Hematopoietic multipotent progenitor cell treated with erythropoietin and hydrocortisone succinate and interleukin-3 and kit ligand, for 8 days (in vitro differentiated cells): ENCODE results near the gene NIN.

Experiments used
- DNase-seq: peaks from one replicate; pipeline ENCODE4 v3.0.0-alpha.2; 2015

The NIN gene

DNA sequence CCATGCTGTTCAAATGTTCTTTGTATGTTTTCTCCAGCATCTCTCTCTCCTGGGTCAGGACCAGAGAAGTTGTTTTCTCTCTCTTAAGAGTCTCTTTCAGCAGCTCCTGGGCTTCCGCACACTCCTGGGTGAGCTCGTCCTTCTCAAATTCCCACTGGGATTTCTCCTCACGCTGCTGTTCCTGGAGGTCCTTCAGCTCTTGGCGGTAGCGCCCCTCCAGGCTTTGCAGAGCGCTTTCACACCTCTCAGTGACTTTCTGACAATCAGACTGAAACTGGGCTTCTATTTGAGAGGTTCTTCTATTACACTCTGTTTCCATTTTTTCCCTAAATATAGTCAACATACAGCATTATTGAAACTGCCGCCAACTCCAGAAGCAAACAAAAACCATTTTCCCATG lies 72.7 kb downstream of the NIN start:
- DNase-seq: no peak

DNA sequence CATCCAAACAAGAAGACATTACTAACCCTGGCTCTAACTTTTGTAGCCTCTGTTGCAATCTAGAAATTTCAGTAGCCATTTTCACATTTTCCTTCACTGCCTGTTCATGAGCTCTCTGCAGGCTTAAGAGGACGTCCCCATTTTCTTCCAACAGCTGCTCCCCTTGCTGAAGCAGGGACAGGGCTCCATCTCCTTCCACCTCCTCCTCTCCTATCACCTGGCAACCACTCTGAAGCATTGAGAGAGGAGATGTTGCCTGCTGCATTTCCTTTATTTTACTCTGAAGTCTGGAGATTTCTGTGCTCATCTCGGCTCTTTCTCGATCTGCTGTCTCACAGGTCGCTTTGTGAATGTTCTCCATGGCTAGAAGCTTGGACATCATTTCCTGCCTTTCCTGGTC lies 73.3 kb downstream of the NIN start:
- no peak for DNase-seq

DNA sequence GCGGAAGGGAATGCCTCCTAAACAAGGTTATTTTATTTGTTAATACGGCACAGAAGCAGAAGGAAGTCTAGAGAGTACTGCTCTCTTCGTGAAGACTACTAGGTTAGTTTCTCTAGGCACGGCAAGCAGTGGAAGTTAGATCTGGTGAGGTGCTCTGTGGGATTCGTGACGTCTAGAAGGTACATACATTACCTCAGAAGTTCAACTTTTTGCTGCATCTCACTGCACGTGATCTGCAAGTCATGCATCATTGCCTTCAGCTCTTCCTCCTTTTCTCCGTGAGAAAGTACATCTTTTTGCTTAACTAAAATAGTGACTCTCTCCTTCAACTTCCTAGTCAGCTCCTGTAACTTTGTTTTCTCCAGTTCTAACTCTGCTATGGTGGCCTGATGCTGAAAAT lies 74.7 kb downstream of the NIN start:
- no peak for DNase-seq

DNA sequence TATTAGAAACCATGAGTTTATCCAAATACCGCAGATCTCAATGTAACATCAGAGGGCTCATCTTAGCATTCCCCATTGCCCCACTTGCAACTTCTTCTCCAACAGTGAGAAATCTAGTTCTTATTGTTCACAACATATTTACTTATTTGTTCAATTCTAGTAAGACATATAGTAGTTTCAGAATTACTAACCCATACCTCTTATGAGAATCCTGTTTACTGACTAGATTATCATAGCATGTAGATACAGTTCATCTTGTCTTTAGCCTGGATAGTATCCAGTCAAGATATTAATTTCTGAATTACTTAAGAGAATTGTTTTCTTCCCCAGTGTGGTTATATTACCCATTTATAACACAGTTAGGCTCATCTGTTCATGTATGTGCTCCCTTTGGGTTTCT lies 80.6 kb downstream of the NIN start:
- no peak for DNase-seq

DNA sequence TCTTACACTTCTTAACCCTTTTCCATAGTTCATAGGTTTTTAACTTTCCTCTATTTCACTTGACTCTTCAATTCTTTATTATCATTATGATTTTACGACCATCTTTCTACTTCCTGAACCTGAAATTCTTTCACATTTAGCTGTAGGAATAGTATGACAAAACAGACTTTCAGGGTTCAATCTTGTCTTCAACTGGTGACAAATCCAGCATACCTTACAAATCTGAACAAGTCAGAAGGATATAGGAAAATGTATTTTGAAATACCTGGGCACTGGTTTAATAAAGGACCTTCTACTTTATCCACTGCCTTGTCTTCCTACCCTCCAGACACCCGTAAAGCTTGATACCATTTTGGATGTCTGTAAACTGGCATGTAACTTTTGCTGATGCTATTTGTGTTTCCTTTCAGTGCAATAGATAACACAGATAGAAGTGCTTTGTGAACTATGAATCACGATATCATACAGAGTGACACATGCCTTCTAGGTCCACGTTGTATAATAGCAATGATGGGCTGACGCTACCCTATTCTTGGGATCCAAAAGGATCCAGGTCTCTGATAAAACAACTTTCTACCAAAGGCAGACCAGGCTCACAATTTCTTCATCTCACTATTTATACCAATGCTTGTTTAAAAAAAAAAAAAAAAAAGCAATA lies 85.4 kb downstream of the NIN start:
- no peak for DNase-seq

DNA sequence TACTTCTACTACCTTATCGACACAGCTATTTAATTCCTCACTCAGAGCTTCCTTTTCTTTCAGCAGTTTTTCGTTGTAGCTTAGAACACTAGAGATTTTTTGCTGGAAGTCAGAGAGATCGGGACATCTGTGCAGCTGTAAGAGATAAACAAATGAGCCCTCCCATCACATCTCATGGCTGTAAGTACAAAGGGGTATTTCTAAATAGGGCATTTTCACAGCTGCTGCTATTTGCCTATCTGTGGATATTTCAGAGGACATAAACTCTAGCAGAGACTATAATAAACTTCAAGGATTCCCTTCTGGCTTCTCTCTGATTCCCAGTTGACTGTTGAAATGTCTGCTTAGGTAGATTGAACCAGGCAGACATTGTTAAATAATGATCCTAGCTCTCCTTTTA lies 86.7 kb downstream of the NIN start:
- no peak for DNase-seq

DNA sequence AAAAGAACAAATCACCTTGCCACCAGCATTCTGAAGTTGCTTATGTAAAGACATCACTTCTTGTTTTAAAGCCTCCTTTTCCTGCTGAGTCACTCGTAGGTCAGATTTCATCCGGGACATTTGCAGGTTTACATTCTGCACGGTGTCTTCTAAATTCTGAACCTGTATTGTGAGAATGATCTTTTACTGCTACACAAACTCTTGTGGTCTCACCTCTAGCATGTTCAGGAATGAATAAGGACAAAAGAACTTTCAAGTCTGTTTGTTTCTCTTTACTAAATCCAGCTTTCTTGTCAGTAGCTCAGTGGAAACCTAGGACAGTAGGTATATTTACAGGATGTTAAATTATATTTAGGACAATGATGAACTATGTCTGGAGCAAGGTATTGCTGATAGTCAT lies 89.4 kb downstream of the NIN start:
- DNase-seq: no peak

DNA sequence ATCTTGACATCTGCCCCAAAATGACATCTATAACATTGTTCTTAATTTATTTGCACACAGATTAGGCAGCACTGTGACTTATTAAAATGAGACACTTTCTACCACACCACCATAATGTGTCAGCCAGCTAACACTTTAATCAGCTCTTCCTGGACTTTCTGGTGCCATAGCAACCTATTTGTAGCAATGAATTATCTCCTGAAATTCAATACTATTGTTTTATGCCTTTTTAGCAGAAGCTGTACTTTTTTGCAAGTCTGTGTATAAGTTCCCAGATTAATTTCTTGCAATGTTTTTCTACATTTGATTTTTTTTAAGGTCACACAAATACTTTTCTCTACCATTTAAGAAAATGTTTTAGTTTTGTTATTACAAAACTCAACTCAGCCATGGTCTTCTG lies 90.1 kb downstream of the NIN start:
- no peak for DNase-seq

DNA sequence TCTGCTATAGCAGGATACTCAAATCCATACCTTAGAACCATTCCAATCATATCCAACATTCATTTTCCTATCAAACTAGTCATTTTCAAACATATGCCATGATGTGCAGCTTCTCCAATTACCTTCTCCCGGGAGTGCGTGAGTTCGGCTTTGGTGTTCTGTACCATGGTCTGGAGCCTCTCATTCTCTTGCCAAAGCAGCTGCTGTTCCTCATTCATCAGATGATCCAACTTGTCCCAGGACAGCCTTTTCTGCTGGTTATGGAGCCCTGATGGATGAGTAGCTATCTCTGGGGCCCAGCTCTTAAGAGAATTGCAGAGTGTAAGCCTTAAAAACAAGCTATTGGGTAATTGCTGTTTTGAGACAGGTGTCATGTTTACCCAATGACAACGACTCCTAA lies 91.8 kb downstream of the NIN start:
- DNase-seq: no peak

DNA sequence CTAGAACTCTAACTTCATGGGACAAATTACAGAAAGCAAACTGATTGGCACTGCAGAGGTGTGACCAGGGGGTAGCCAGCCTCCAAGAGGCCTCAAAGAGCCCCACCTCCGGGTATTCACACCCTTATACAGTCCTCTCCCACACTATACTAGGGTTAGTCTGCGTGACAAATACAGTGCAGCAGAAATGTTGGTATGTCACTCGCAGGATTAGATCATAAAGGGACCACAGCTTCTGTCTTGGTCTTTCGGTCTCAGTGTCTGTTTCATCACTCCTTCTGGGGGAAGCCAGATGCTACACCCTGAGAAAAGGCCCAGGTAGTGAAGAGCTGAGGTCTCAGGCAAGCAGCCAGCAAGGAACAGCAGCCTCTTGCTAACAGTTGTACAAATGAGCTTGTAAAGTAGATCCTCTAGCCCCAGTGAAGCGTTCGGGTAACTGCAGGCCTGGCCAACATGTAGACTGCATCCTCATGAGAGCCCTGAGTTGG lies 94.0 kb downstream of the NIN start:
- no peak for DNase-seq

DNA sequence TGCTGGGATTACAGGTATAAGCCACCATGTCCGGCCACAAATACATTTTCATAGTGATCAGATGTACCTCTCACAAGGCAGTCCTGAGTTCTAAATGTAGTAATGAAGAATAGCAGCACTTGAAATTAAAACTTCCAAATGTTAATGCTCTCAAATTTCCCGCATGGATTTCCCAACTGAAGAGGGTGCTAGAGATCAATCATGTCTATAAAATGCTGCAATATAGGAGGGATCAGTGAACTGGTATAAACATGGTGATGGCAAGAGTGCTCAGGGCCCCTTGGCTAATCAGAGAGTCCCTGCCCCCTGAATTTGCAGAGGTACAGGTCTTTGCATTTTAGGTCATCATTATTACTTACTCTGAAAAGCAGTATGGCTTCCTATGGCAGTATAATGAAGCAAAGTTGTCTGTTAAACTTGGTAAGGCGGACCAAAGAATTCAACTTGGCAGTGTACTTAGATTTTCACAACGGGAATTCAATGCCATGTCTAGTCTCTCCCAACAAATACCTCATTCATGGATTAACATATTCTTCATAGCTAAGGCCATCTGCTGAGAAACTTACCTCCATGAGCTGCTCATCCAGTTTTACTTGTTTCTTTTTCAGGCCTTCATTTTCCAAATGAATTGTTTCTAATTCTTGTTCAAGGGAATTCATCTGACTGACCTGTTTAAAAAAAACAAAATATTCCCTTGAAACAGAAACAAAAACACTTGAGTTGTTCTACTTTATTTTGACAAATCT lies 95.8 kb downstream of the NIN start:
- DNase-seq: no peak

DNA sequence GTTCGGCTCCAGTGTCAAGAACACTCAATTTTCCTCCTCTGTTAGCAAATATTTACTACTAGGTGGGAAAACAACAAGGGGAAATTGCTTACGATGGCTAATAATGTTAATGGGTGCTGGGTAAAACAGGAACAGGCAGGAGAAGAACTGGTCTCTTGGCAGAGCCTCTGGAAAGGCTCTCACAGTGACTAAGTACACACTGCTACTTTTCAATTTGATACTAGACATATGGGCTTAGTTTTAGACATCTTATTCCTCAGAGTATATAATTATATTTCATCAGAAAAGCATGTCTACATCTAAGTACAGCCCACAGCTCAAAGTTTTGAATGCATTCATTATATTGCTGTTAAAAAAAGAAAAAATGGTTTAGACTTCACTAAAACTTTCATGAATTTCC lies 97.5 kb downstream of the NIN start:
- no peak for DNase-seq

DNA sequence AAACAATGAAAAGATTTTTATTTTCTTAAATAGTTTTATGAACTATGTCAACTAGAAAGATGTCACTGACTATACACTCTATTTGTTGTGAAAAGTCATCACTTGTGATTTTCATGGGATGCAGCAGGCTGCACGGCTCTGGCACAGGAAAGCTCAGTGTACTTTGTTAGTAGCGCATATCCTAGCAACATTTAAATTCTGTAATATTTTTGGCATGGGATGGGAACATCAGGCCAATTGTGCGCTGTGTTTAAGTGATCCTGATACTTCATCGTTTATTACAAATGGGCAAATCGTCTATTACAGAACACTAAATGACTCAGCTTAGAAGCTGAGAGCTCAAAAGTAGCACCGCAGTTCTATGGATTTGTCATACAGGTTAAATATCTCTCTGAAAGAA lies 102.1 kb downstream of the NIN start:
- no peak for DNase-seq

DNA sequence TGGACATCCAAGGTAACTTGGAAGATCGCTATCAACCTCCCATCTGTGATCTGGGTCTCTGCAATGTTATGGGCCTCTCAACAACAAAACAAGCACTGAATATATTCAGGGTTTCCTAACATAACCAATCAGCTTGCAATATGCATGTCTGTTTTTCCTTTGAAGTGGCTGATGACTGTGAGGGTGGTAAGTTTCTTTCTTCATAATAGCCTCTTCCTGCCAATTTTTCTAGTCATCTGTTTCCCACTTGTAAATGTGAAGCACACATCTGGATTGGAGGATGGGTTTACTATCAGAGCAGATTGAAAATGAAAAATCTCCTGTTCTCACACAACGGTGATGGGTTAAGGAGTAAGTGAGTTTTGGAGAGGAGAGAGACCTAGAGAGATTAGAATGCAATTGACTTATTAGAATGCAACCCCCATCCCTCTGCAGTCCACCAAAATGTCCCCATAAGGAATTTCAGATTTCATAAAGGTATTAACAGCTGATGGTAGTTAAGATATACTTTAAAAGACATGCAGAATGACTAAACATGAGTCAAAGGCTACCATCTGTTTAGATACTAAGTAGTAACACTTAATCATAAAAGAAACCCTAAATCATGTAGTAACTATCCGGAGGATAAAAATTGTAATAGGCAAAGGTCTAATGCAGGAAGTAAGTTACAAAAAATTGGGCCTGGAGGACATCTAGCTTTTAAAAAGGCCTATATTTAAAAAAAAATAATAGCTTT lies 104.4 kb downstream of the NIN start:
- no peak for DNase-seq

DNA sequence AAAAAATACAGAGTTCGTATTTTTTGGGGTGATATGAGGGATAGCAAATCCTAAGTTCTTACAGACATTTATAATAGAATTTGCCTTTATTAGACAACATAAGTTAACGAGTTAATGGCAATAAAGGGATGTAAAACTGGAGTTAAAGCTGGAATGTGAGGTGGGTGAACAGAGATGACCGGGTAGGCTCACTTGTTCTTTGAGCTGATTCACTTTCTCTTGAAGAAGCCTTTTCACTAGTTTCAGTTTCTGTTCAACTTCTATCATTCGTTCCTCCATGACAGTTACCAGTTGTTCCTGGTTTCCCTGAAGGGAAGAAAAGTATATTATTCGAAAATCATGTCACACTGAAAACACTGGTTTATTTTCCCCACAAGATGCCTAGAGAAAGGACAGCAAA lies 105.2 kb downstream of the NIN start:
- no peak for DNase-seq

DNA sequence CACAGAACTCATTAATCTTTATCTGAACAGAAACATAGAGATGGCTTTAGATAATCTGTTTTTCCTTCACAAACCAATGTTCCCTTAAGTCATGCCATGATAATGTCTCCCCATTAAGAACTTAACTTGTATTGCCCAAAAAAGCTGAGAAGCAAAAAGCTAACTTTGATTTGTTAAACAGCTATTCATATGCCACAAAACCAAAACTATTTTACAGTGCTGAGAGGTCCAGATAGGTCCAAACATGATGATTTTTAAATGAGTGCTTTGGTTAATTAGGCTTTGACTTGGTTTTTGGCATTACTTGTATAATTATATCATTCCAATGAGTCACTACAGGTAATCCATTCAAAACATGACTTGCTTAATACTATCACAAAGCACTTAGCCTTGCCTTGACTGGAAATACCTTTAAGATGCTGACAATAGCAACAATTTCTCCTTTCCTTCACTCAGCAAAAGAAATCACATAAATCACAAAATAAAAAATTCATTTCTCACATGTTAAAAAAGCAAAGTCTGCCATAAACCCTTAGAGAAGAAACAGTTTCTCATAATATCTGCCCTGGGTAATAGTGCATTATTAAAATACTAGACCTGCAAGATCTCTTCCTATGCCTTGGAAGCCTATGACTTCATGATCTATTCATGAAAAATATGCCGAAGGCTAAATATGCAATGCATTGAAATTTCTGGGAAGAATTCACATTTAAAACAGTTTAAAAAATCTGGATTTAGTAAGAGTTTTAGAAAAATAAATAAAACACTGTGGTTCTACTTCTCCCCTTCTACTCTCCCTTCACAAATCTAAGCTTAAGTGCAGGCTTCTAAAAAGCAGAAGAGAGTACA lies 110.8 kb downstream of the NIN start:
- no peak for DNase-seq

DNA sequence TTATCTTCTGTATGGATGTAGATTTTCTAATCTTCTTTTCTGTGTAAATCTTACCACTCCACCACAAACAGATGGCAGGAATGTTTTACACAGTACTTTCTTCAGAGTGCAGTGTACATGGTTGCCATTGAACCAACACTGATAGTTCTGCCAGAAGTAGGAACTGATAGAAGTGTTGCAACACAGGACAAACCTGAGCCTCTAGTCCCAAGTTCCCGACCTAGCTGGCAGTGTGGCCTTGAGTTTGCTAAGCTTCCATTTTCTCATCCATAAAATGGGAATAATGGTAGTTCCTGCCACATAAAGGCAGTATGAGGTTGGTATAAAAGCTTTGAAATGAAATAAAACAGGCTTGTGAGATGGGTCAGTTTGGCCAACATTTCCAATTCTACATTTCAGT lies 112.0 kb downstream of the NIN start:
- no peak for DNase-seq

DNA sequence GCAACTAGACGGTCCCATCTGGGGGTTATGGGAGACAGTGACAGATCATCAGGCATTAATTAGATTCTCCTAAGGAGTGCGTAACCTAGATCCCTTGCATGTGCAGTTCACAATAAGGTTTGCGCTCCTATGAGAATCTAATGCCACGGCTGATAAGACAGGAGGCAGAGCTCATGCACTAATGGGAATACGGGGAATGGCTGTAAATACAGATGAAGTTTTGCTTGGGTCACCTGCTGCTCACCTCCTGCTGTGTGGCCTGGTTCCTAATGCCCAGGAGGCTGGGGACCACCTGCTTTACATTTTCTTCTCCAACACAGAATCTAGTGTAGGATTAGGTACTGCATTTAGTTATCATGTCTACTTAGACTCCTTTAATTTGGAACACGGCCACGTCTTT lies 113.2 kb downstream of the NIN start:
- no peak for DNase-seq

DNA sequence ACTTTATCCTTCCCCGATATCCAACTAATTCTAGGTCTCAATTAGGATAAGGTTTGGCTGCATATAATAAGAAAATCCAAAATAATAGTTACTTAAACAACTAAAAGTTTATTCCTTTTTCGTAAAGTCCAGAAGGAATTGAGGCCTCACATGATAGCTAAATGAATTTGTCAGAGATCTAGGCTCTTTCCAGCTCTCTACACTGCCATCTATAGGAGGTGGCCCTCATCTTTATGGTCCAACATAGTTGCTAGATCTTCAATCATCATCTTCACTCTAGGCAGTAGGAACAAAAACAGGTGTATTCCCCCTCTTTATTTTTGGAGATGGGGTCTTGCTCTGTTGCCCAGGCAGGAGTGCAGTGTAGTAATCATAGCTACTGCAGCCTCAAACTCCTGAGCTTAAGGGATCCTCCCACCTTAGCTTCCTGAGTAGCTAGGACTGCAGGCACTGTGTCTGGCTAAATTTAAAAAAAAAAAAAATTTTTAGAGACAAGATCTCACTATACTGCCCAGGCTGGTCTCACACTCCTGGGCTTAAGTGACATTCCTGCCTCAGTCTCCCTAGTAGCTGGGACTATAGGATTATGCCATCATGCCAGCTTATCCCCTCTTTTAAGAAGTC lies 116.4 kb downstream of the NIN start:
- peak; percentile 62 for DNase-seq

DNA sequence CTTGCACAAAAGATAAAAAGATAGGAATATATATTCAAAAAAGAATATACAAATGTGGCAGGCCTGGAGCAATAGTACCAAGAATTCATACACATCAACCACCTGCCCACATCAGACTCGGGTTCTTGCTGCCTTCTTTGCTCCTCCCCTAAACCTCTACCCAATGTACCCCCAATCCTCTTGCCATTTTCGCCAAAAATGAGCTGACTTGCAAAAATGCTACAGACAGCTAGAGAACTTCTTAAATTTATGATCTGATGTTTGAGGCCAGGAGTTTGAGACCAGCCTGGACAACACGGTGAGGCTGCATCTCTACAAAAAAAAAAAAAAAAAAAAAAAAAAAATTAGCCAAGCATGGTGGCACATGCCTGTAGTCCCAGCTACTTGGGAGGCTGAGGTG lies 119.9 kb downstream of the NIN start:
- no peak for DNase-seq

DNA sequence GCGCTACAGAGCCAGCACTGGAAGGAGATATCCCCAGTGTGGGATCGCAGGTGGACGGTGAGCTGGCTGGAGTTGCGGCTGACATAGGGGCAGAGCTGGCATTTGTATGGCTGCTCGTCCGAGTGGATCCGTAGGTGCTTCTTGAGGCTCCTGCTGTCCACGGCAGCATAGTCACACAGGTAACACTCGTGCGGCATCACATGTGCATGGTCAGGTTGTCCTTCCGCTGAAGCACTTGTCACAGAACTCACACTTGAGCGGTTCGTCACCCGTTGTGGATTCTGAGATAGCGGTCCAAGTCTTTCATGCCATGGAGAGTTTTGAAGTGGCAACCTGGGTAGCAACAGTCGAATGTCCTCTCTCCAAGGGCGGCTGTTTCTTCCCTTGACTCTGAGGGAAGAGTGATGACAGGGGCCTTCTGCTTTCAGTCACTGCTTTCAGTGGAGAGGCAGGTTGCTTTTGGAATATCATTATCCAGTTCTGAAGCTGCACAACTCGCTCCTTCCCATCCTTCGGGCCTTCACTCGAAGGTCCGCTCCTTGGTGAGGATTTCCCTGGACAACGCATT lies 125.9 kb downstream of the NIN start:
- DNase-seq: no peak

DNA sequence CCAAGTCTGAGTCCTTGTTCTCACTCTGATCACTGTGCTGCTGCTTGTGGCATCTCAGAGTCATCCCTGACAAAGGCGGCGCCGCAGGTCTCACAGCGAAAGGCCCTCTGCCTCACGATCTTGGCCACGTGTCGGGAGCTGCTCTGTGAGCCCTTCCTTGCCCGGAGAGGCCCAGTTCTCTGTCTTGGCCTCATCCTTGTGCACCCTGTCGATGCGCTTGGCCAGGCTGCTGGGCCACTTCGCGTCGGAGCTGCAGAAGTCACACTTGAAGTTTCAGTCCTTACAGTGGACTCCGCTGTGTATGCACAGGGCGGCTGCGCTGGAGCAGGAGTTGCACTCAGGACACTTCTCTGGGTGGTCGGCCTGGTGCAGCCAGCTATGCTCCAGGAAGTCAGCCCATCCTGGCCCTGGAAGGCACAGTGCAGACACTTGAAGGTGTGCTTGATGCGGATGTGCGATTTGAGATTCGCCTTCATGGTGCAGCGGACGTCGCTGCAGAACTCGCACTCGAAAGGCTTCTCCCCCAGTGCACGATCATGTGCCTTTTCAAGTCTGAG lies 126.4 kb downstream of the NIN start:
- DNase-seq: no peak
